HG03045 (cell line): Measurements from ENCODE around the gene EOLA1.
"Not testable (repeated sequence)": the region's sequence is repeated elsewhere in the genome, so short reads cannot be mapped to it uniquely, and the experiment has no call there.

Source experiments
- ATAC-seq: cut with Tn5 transposase; IDR thresholded peaks from one replicate; pipeline ENCODE4 v1.9.1; 2021; ENCODE audit warnings: mild to moderate bottlenecking, moderate library complexity; ENCODE audit not compliant: unreplicated experiment

EOLA1 gene

GRCh38 chrX:149540621-149541520 is at the start of gene EOLA1:
Gene EOLA1 (plus strand): TSS chrX:149541012. CDS start chrX:149545631, 4,619 bp downstream.
- peak; percentile 76 for ATAC-seq

DNA sequence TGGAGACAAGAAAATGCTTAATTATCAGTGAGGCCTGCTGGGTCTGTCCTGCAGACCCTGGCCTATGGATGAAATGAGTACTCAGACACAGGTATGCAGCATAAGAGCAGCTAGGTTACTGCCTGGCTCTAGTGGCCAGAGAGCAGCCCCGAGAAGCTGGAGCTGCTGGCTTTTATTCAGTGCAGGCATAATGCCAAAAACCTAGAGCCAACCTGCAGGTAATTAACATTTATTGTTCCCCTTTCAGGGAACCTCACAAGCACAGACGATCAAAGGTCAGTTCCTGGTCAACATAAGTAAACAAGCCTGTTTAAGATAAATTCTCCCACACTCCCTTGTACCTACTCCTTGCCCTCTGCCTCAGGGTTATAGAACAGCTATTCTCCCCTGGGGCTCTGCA is 49.0 kb upstream of the EOLA1 start:
- ATAC-seq, result no peak

DNA sequence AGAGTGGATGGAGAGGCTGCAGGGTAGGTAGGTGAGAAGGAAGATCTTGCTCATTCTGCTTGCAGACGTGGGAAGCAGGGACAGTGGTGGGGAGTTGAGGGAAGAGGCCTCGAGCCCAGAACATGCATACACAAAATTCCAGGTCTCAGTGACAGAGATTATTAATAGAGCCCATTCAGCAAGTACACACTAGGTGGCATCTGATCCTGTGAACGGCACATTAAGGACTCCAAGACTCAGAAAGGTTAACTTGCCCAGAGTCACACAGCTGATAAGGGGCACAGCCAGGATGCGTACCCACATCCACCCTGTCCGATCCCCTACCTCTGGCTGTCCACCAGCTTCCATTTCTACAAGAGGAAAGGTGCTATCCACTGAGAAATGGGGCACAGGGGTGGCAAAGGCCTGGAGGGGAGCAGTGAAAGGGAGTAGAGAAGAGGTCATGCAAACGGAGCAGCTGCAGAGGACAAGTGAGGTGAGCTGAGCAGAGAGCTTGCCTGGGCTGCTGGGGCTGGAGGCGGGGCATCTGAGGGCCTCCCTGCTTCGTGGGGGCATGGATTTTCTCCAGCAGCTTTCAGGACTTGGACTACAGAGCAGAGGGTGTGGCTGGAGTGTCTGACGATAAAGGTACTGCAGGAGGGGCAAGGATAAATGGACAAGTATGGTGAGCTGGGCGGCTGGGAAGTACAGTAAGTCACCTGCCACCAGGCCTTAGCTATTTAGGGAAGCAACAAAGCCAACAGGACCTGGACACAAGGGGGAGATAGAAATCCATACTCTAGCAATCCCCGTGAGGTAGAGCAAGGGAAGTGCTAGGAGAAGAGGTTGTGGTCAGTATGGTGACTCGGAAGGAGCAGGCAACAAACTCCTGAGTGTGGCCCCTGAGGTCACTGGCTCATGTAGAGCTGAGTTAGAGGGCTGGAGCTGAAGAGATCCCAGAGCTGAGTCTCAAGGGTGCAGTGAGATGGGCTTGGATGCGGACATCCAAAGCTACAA is 46.9 kb upstream of the EOLA1 start:
- no peak for ATAC-seq

DNA sequence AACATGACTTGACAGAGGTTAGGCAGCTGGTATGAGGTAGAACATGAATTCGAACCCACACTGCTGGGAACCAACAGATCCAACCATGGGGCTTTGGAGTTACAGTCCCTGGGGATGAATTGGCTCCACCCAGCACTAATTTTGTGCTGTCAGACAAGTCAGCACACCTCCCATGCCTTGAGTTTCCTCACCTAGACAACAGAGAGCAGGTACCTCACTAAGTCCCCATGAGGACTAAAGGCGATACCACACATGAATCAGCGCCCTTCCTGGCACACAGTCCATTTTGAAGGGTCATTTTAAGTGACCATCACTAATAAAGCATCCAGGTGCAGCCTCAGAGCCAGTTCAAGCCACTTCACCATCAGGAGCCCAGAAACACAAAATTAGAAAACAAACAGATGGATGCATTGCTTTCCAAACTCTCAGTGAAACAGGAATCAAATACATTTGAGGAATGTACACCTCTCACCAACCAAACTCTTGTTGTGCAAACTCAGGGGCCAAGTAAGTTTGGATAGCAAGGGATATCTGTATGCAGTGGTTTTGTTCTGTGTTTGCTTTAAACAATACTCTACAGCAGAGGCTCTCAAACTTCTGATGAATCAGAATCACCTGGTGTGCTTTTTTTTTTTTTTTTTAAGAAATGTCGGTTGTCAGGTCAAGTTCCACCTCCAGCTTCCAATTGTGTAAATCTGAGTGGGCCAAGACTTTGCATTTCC is 45.8 kb upstream of the EOLA1 start:
- no peak for ATAC-seq

DNA sequence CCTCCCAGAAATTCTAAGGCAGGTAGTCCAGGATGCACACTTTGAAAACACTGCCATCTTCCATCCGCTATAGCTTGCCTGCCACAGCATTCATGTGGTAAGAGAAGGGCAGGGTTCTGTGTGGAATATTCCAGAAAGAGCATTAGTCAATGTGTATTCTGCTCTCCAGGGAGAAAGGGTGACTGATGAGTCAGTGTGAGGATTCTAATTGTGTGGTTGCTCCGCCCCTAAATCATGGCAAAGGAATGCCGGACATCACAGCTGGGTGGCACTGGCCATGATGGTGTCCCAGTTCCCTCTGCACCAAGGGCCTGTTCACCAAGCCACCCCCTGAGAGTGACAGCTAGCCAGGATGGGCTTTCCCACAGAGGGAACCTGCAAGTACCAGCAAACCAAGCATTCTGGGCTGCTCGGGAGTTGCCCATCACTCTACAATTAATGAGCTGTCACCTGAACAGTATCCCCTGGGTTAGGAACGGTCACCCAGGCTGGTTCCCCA is 45.2 kb upstream of the EOLA1 start:
- no peak for ATAC-seq

DNA sequence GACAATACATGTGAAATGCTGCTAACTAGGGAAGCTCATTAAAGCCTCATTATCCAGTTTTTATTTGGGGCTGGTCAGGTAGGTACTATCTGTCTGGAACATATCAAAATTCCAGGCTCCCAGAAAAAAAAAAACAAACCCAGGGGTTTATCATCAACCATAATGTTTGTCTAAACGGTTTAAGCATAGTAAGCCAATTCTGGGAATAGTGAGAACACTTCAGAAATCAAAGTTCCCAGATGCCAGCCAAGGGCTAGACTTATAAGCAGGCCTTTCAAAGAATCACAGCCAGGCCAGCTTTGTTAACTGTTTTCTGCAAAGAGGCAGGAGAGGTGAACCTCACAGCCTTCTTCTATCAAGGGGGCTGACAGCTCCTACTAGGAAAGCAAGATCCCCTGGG is 43.8 kb upstream of the EOLA1 start:
- ATAC-seq, result no peak

DNA sequence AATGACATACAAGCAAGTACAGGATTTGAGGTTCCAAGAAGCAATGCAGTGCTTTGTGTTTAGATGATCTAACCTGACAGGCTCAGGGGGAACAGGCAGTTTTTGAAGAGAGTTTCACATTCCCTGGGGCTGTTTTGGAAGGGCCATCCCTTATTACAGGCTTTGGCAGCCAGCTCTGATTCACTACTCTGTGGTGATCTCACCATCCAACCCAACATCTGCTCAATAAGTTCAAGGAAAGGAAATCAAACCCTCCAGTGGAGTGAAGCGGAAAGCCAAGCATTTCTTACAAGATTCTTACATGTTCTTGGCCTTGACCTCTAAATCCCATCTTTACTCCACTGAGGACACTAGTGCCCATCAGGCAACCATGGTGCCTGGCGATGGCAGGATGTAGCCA is 43.2 kb upstream of the EOLA1 start:
- no peak for ATAC-seq

DNA sequence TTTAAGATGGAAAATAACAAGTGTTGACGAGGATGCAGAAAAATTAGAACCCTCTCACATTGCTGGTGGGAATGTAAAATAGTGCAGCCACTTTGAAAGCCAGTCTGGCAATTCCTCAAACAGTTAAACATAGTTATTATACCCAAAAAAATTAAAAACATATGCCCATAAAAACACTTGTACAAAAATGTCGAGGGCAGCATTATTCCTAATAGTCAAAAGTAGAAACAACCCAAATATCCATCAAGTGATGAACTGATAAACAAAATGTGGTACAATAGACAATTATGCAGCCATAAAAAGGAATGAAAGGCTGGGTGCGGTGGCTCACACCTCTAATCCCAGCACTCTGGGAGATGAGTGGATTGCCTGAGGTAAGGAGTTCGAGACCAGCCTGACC is 42.0 kb upstream of the EOLA1 start:
- no peak for ATAC-seq

- ATAC-seq, result no peak
Observed at GRCh38 chrX:149499766-149500165, 41.0 kb upstream of the EOLA1 start.

GRCh38 chrX:149502923-149503322 is 37.9 kb upstream of the EOLA1 start:
- ATAC-seq, result not testable (repeated sequence)

GRCh38 chrX:149503446-149503845 is 37.4 kb upstream of the EOLA1 start:
- peak; percentile 66 for ATAC-seq

GRCh38 chrX:149504226-149504914 is 36.4 kb upstream of the EOLA1 start:
- ATAC-seq, result peak; percentile 32

GRCh38 chrX:149504915-149505651 is 35.7 kb upstream of the EOLA1 start, which contains the start of gene IDS:
Gene IDS (minus strand): TSS chrX:149505306. CDS start chrX:149505137, 169 bp downstream.
- ATAC-seq, result peak; percentile 80

- no peak for ATAC-seq
Observed at GRCh38 chrX:149505671-149506070, 35.1 kb upstream of the EOLA1 start.

GRCh38 chrX:149506349-149506748 is 34.5 kb upstream of the EOLA1 start:
- ATAC-seq, result no peak

DNA sequence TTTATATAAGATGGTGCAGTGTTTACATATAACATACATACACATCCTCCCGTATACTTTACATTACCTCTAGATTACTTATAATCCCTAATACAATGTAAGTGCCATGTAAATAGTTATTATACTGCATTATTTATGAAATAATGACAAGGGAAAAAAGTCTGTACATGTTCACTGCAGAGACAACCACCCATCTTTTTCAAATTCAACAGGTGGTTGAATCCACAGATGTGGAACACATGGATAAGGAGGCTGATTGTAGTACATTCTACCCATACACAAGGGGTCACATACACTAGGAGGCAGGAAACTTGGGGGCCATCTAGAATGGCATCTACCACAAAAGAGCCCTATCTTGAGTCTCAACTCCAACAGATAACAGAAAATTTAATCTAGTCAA is 32.3 kb upstream of the EOLA1 start:
- ATAC-seq, result no peak

GRCh38 chrX:149510386-149510785 is 30.4 kb upstream of the EOLA1 start:
- no peak for ATAC-seq

DNA sequence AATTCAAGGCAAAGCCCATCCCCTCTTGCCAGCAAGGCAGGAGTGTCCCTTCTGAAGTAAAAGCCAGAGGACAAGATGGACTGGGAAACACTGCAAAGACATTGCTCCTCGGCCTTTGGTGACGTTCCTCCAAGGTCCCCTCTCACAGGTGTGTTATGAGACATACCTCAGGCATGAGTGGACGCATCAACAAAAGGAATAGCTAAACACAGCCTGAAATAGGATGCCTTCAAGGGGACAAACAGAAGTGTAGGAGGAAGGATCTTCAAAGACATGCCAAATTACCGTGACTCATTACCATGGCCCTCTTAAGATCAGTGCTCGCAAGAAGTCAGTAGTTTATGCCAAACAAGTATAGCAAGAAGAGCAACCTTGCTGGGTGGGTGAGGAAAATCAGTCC is 29.7 kb upstream of the EOLA1 start:
- ATAC-seq, result no peak

DNA sequence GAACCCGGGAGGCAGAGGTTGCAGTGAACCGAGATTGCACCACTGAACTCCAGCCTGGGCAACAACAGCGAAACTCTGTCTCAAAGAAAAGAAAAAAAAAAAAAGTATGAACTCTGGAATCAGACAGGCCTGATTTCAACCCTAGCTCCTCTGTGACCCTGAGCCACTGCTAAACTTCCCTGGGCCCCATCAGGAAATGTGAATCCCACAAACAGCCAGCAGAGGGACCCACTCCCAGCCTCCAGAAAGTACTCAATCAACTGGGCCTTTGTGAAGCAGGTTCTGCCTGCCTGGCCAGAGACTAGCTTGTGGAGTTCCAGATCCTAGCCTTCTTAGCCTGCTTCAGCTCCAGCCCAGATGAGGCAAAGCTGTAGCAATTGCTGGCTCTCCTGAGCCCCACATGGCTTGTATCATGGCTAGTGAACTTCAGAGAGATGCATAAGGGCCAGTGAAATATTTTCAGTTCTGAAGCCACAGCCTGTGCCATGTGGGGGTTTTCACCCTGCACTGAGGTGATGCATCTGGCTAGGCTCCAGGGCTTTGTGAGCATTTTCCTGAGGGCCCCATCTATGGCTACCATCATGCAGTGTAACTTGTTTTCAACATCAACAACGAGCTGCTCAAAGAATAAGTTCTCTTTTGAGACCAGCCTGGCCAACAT is 28.5 kb upstream of the EOLA1 start:
- ATAC-seq, result peak; percentile 82
